OCI-LY1 (cell line): Measurements from ENCODE around the gene RRAS2.

ENCODE experiments used
- H2AFZ ChIP-seq: fragments of 200-600 bp; sonication (generic), shearing (Covaris generic); 2 replicates; pipeline ENCODE4 v1.6.0; 2014; ENCODE audit warnings: antibody characterized with exemption, mild to moderate bottlenecking, low read length
- H3F3A ChIP-seq: fragments of 200-600 bp; sonication (generic), shearing (Covaris generic); 2 replicates; pipeline ENCODE4 v1.6.0; 2014; ENCODE audit warnings: mild to moderate bottlenecking, antibody characterized with exemption, low read length, moderate library complexity; ENCODE audit not compliant: insufficient read depth
- H3K27ac ChIP-seq: fragments of 200-600 bp; sonication (generic); 2 replicates; pipeline ENCODE4 v1.5.1; 2014; ENCODE audit warnings: low read length, mixed run types, mild to moderate bottlenecking, low read depth; ENCODE audit not compliant: poor library complexity, severe bottlenecking
- H3K27me3 ChIP-seq: fragments of 200-600 bp; sonication (generic); 2 replicates; pipeline ENCODE4 v1.6.0; 2014; ENCODE audit warnings: antibody characterized with exemption, mild to moderate bottlenecking, low read length, moderate library complexity; ENCODE audit not compliant: insufficient read depth
- H3K36me3 ChIP-seq: fragments of 200-600 bp; sonication (generic); 2 replicates; pipeline ENCODE4 v1.6.1; 2014; ENCODE audit warnings: mild to moderate bottlenecking, antibody characterized with exemption, low read length, moderate library complexity, mixed read lengths; ENCODE audit not compliant: insufficient read depth
- H3K4me1 ChIP-seq: fragments of 200-600 bp; sonication (generic); 2 replicates; pipeline ENCODE4 v1.5.1; 2014; ENCODE audit warnings: mild to moderate bottlenecking, low read length, moderate library complexity; ENCODE audit not compliant: insufficient read depth, severe bottlenecking
- H3K4me2 ChIP-seq: fragments of 200-600 bp; sonication (generic), shearing (Covaris generic); 2 replicates; pipeline ENCODE4 v1.6.1; 2014; ENCODE audit warnings: low read length
- H3K4me3 ChIP-seq: fragments of 200-600 bp; sonication (generic); 2 replicates; pipeline ENCODE4 v1.5.1; 2014; ENCODE audit warnings: low read length, low read depth, mild to moderate bottlenecking, mixed read lengths; ENCODE audit not compliant: poor library complexity, severe bottlenecking
- H3K79me2 ChIP-seq: fragments of 200-600 bp; shearing (Covaris generic); 2 replicates; pipeline ENCODE4 v1.6.1; 2016; ENCODE audit warnings: mixed run types, low read length, mixed read lengths; ENCODE audit not compliant: insufficient read depth
- H3K9ac ChIP-seq: fragments of 200-600 bp; sonication (generic), shearing (Covaris generic); 2 replicates; pipeline ENCODE4 v1.6.1; 2014; ENCODE audit warnings: mild to moderate bottlenecking, low read length, mixed read lengths
- H3K9me2 ChIP-seq: fragments of 200-600 bp; sonication (generic), shearing (Covaris generic); 2 replicates; pipeline ENCODE4 v1.6.1; 2014; ENCODE audit warnings: low read depth, mild to moderate bottlenecking, low read length, mixed read lengths
- H3K9me3 ChIP-seq: fragments of 200-600 bp; shearing (Covaris generic); 2 replicates; pipeline ENCODE4 v1.6.1; 2014; ENCODE audit warnings: low read length, mixed read lengths
- H4K20me1 ChIP-seq: fragments of 200-600 bp; sonication (generic), shearing (Covaris generic); 2 replicates; pipeline ENCODE4 v1.6.0; 2016; ENCODE audit warnings: mild to moderate bottlenecking, low read length; ENCODE audit not compliant: insufficient read depth
- EZH2 ChIP-seq: fragments of 200-600 bp; sonication (generic), shearing (Covaris generic); IDR thresholded peaks from 2 replicates; pipeline ENCODE4 v1.8.0; 2017; ENCODE audit warnings: borderline replicate concordance, mixed run types, mild to moderate bottlenecking, antibody characterized with exemption, low read length, moderate library complexity, mixed read lengths
- TF ChIP-seq, protein P1 (sequence below): fragments of 200-600 bp; sonication (generic), shearing (Covaris generic); IDR thresholded peaks from 2 replicates; pipeline ENCODE4 v1.5.1; 2017; ENCODE audit warnings: mild to moderate bottlenecking, antibody characterized with exemption, low read length, moderate library complexity, mixed read lengths

Gene RRAS2

DNA sequence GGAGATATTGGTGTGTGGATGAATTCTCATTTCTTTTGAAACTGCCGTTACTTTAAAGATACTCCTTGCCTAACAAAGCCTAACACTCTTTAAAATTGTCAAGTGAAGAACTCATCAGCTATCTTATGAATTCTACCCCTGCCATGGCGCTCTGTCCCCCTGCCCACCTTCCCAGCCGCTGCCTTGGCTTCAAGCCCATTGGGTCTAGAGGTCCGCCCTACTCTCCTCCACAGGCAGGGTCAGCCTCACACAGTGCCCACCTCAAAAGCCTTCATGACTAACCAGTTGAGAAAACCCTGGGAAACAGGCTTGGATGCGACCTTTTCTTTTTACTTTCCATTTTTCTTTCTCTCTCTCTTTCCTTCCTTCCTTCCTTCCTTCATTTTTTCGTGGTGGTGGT lies 128.6 kb downstream of the RRAS2 start:
- Histone ChIP-seq H3K79me2 (no peaks in the 10 kb centered on the region), H3K9me2 (no peaks in the 10 kb centered on the region), H4K20me1 (no peaks in the 10 kb centered on the region), H3F3A (no peaks in the 10 kb centered on the region), H3K4me3 (no peak overlapping the region), H3K4me2 (no peak overlapping the region), H3K27ac (no peak overlapping the region), H2AFZ (no peak overlapping the region), H3K27me3 (no peaks in the 10 kb centered on the region), H3K9ac (no peak overlapping the region), H3K9me3 (no peaks in the 10 kb centered on the region), H3K36me3 (no peaks in the 10 kb centered on the region), H3K4me1 (no peaks in the 10 kb centered on the region)
- TF ChIP-seq EZH2: no peak
- TF ChIP-seq, protein P1, sequence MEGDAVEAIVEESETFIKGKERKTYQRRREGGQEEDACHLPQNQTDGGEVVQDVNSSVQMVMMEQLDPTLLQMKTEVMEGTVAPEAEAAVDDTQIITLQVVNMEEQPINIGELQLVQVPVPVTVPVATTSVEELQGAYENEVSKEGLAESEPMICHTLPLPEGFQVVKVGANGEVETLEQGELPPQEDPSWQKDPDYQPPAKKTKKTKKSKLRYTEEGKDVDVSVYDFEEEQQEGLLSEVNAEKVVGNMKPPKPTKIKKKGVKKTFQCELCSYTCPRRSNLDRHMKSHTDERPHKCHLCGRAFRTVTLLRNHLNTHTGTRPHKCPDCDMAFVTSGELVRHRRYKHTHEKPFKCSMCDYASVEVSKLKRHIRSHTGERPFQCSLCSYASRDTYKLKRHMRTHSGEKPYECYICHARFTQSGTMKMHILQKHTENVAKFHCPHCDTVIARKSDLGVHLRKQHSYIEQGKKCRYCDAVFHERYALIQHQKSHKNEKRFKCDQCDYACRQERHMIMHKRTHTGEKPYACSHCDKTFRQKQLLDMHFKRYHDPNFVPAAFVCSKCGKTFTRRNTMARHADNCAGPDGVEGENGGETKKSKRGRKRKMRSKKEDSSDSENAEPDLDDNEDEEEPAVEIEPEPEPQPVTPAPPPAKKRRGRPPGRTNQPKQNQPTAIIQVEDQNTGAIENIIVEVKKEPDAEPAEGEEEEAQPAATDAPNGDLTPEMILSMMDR: no peak

DNA sequence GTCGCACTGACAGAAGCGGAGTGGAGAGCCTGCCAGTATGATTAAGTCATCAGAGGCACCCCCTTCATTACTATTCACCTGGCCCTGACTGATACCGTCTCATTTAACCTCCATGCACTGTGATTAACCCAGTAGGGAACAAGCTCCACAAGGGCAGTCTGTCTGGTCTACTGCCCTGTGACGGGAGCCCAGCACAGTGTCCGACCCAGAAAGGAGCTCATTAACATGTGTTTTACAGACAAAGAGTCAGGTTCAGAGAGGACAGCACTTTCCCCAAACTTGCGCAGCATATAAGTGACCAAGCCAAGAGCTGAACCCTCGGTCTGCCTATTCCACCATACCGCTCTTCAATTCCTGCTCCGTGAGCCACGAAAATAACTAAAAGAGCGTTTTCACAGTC lies 129.5 kb downstream of the RRAS2 start:
- Histone ChIP-seq H3K4me1 (no peaks in the 10 kb centered on the region), H3K4me2 (no peak overlapping the region), H3K9me2 (no peaks in the 10 kb centered on the region), H4K20me1 (no peaks in the 10 kb centered on the region), H3K27me3 (no peaks in the 10 kb centered on the region), H3K9me3 (no peaks in the 10 kb centered on the region), H3K4me3 (no peak overlapping the region), H3K27ac (no peak overlapping the region), H3F3A (no peaks in the 10 kb centered on the region), H2AFZ (no peak overlapping the region), H3K9ac (no peak overlapping the region), H3K36me3 (no peaks in the 10 kb centered on the region), H3K79me2 (no peaks in the 10 kb centered on the region)
- TF ChIP-seq, protein P1: no peak
- no peak for TF ChIP-seq EZH2

DNA sequence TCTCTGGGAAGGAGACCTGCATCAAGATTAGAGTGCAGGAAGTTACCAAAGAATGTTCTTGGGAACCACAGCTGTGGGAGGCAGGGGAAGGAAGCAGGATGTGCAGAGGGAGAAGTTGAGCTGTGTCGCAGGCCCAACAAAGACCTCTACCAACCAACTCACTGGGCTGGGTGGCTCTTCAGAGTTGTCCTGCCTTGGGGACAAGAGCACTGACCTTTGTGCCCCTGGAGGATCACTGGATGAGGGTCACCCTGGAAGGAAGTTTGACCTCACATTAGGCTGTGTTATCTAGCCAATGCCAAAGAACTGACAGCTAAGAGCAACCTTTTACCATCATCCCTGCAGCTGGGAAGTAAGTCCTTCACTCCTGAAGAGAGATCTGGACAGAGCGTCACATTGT lies 130.6 kb downstream of the RRAS2 start:
- Histone ChIP-seq H3K4me2 (no peak overlapping the region), H2AFZ (no peak overlapping the region)
- TF ChIP-seq EZH2: no peak
- TF ChIP-seq, protein P1: no peak

More for the DNA sequence above, 130.6 kb downstream of the RRAS2 start:
- Histone ChIP-seq H3F3A (no peaks in the 10 kb centered on the region), H3K9me3 (no peaks in the 10 kb centered on the region), H3K4me3 (no peak overlapping the region), H3K27me3 (no peaks in the 10 kb centered on the region), H3K27ac (no peak overlapping the region), H3K9me2 (no peaks in the 10 kb centered on the region), H3K9ac (no peak overlapping the region), H4K20me1 (no peaks in the 10 kb centered on the region), H3K4me1 (no peaks in the 10 kb centered on the region), H3K36me3 (no peaks in the 10 kb centered on the region), H3K79me2 (no peaks in the 10 kb centered on the region)
